ENCODE measurements around the gene ZBTB24.

Gene ZBTB24

DNA sequence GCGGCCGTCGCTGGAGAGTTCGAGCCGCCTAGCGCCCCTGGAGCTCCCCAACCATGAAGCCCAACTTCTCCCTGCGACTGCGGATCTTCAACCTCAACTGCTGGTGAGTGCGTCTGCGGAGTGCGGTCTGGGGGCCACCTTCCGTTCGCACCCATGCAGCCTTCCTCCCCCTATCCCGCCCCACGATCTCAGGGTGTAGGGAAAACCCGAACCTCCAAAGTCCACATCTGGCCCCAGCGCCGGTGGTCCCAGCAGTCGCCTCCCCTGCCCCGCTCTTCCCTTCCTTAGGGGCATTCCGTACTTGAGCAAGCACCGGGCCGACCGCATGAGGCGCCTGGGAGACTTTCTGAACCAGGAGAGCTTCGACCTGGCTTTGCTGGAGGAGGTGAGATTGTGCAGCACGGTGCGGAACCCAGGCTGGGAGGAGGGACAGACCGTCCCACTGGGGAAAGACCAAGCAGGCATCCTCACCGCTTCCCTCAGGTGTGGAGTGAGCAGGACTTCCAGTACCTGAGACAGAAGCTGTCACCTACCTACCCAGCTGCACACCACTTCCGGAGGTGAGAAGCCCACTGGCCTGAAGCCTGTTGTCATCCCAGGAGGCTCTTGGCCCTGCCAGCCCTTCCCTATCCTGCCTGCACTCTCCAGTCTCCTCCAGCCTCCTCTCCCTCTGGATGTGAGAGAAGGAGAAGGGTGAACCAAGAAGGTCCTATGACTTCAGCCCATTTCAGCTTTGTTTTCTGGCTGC lies 41.8 kb downstream of the ZBTB24 start:
- TF ChIP-seq, protein P1, sequence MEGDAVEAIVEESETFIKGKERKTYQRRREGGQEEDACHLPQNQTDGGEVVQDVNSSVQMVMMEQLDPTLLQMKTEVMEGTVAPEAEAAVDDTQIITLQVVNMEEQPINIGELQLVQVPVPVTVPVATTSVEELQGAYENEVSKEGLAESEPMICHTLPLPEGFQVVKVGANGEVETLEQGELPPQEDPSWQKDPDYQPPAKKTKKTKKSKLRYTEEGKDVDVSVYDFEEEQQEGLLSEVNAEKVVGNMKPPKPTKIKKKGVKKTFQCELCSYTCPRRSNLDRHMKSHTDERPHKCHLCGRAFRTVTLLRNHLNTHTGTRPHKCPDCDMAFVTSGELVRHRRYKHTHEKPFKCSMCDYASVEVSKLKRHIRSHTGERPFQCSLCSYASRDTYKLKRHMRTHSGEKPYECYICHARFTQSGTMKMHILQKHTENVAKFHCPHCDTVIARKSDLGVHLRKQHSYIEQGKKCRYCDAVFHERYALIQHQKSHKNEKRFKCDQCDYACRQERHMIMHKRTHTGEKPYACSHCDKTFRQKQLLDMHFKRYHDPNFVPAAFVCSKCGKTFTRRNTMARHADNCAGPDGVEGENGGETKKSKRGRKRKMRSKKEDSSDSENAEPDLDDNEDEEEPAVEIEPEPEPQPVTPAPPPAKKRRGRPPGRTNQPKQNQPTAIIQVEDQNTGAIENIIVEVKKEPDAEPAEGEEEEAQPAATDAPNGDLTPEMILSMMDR (IDR thresholded peaks at IDR 0.05; ENCODE audit: extremely low read depth, missing control alignments): no peak
- peak; percentile 56 for DNase-seq (ENCODE audit: low spot score)

DNA sequence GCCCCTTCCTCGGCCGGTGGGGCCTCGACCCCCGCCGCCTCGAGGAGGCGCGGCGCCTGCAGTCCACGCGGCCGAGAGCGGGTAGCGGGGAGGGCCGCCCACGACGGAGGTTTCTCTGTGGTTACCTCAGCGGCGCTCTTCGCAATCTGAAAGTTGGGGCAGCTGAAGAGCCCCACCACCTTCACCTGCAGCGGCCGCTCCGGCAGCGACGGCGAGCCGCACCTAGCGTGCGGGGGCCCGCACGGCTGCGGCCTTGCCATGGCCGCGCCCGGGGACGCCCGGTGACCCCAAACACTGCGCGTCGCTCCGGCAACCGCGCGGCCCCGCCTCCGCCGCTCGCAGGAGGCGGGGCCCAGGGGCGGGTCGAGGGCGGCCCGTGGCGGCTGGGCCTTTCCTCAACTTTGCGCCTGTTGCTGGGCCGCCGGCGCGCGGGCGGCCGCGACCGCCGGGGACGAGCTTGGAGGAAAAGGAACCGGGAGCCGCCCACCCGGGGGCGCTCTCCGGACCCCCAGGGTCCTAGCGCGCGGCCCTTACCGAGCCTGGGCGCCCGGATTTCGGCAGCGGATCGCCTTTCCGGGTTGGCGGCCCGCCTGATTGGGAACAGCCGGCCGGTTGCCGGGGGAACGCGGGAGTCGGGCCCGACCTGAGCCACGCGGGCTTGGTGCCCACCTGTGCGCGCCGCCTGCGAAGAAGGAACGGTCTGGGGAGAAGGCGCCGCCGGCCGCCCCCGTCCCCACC lies 42.5 kb downstream of the ZBTB24 start, which contains the start of the genes PPIL6 and SMPD2:
Gene PPIL6, minus strand, starts transcription at position 298 of the 738 bp plus-strand sequence. Its CDS starts 38 bp downstream, at position 260.
Gene SMPD2, plus strand, starts transcription at position 394 of the 738 bp plus-strand sequence. CDS start 398 bp downstream, outside the sequence.
- TF ChIP-seq, protein P1 (IDR thresholded peaks at IDR 0.05; ENCODE audit: extremely low read depth, missing control alignments): no peak
- peak; percentile 97 for DNase-seq (ENCODE audit: low spot score)

DNA sequence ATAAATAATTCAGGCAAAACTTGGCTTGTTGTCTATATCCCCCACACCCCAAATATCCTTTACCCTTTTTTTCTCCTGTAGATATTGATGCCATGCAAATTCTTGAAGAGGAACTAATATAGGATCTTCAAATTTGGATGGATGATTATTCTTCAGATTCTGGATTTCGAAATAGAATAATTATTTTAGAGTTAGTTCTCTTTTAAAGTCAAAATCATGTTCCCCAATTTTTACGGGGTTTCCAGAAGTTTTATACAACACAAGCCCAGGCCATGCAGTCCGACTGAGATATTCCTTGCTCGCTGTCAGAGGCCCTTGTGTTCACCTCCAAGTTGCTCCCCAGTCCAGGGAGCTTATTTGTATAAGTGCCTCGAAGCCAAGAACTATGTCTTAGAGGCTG lies 47.0 kb downstream of the ZBTB24 start:
- TF ChIP-seq, protein P1 (IDR thresholded peaks at IDR 0.05; ENCODE audit: extremely low read depth, missing control alignments): no peak
- DNase-seq (ENCODE audit: low spot score): no peak

DNA sequence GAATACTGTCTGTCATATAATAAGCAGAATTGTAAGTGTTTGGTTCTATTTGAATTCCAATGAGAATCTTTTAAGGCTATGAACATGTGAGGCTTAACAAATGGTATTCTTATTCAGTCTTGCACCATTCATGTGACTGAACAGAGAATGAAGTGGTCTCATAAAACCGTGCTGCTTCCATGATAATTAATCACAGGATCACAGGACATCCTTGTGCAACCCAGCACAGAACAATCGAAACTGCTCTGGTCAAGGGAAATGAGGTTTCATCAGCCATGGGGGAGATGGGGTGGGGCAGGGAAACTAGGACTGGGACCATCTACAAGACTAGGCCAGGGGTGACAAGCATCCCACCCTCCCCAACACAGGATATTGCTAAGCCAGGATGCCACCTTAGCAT lies 48.6 kb downstream of the ZBTB24 start:
- DNase-seq (ENCODE audit: low spot score): no peak
- TF ChIP-seq, protein P1 (IDR thresholded peaks at IDR 0.05; ENCODE audit: extremely low read depth, missing control alignments): no peak

DNA sequence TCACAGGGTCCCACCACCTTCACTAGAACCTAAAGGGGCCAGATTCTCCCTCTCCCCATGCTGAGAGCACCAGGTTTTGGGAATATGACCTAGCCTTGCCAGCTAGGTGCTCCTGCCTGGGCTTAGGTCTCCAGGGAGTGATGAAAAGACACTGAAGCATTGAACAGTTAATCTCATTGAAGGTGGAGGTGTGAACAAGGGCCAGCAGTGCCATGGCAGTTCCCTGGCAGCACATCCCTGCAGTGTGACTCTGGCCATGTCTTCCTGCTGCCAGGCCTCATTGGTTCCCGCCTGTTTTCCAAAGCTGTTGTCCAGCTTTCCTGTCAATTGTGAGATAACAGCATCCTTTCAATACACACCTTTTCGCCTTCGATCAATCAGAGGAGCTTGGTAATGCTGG lies 53.5 kb downstream of the ZBTB24 start:
- TF ChIP-seq, protein P1 (IDR thresholded peaks at IDR 0.05; ENCODE audit: extremely low read depth, missing control alignments): no peak
- no peak for DNase-seq (ENCODE audit: low spot score)

DNA sequence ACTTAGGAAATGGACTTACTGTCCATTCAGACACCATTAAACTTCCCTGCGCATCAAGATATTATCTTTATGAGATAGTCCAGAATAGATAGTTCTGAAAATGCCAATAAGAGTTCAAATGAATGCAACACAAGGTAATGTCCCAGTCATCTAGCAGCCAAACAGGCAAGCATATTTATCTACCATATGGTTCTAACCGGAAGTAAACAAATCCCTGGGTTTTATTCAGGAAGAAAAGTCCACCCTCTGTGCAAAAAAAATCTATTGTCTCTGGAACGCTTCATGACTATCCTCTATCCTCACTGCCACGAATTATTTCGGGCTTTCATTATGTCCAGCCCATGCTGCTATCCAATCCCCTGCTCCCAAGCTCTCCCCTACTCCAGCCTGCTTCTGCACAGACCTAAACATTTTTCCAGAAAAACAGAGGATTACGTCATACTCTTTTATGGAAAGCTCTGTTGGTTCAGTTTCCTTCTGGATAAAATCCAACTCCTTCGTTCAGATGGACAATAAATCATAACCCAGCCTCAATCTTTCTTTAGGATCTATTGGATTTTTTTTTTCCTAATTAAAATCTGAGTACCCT lies 54.0 kb downstream of the ZBTB24 start:
- no peak for DNase-seq (ENCODE audit: low spot score)
- TF ChIP-seq, protein P1 (IDR thresholded peaks at IDR 0.05; ENCODE audit: extremely low read depth, missing control alignments): no peak

DNA sequence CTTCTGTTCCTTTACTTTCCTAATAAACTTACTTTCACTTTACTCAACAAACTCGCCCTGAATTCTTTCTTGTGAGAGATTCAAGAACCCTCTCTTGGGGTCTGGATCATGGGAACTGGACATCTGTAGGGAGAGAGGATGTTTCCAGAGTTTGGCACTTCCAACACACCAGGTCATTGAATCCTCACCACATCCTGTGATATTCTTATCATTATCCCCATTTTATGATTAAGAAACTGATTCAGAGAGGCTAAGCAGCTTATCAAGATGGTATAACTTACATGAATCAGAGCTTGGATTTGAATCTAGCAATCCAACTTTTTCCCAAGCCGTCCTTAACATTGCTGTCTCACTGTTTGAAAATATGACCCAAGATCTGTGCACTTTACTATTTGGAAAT lies 58.1 kb downstream of the ZBTB24 start:
- TF ChIP-seq, protein P1 (IDR thresholded peaks at IDR 0.05; ENCODE audit: extremely low read depth, missing control alignments): no peak
- no peak for DNase-seq (ENCODE audit: low spot score)

Data from GM20000 (cell line).